Body of pancreas (tissue), 4 donors: ENCODE results near the gene RAPH1.

Experiments
- CTCF ChIP-seq, 7 experiments: fragments of 450-650 bp in 4 of 7; fragments of 200-600 bp in 3 of 7; sonication (generic) in 3 of 7; IDR thresholded peaks; one replicate each; pipeline ENCODE4 v1.5.1; 2016 to 2019; ENCODE audit warnings: antibody characterized with exemption in 7 of 7
- POLR2A ChIP-seq, 3 donors: fragments of 450-650 bp; IDR thresholded peaks; one replicate each; pipeline ENCODE4 v1.6.1; 2016; ENCODE audit warnings: antibody characterized with exemption in 3 of 3, mild to moderate bottlenecking in 2 of 3

- TF ChIP-seq CTCF (IDR thresholded peaks at IDR 0.05) (no peak), POLR2A (IDR thresholded peaks at IDR 0.05) (no peak)
Measured at GRCh38 chr2:203543898-203544328, 8.8 kb upstream of the RAPH1 start.
